CD1c-positive myeloid dendritic cell (primary cell): ENCODE data around the gene ZDHHC9.
A peak's percentile ranks its signal among the peaks of the same experiment; 100 is the strongest.

ENCODE experiments used
- DNase-seq: peaks from one replicate; pipeline ENCODE4 v3.0.0-alpha.2; 2016; ENCODE audit errors: extremely low spot score

The ZDHHC9 gene

DNA sequence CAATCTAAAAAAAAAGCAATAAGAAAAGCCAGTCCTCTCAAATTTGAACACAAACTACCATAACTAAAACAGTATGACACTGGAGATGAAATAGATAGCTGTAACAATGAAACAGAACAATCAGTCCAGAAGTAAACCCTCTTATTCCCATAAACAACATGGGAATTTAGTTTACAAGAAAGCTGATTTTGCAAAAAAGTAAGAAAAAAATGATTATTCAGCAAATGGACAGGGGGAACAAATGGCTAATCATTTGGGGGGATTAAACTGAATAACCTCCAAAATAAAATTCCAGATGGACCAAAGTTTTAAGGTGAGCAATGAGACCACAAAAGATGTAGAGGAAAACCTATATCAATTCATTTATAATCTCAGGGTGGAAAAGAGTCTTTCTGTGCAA lies 80.0 kb downstream of the ZDHHC9 start:
- no peak for DNase-seq

DNA sequence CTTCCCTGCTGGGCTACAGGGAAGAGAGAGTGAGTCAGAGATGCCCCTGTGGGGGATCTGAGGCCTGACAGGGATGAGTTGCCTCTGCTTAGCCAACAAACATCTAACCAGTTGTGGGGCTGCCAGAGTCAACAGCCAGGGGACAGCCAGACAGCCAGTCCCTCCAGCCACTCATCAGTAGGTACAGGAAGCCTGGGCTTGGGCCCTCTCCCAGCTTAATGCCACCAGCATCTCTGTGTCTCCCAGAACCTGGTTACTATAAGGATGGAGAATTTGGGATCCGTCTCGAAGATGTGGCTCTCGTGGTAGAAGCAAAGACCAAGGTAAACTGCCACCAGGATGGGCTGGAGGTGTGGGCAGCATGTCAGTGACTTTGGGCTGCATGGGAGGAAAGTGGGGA lies 81.2 kb downstream of the ZDHHC9 start:
- DNase-seq = no peak

DNA sequence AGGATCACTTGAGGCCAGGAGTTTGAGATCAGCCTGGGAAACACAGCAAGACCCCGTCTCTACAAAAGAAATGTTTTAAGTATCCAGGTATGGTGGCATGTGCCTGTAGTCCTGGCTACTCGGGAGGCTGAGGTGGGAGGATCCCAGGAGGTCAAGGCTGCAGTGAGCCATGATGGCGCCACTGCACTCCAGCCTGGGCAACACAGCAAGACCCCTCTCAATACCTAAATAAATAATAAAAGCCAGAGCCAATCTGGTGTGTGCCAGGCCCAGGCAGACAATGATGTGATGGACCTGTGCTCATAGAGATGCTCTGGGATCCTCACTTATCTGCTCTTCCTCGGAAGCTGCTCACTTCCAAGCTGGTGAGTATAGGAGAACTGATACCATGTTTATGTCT lies 82.1 kb downstream of the ZDHHC9 start:
- no peak for DNase-seq

DNA sequence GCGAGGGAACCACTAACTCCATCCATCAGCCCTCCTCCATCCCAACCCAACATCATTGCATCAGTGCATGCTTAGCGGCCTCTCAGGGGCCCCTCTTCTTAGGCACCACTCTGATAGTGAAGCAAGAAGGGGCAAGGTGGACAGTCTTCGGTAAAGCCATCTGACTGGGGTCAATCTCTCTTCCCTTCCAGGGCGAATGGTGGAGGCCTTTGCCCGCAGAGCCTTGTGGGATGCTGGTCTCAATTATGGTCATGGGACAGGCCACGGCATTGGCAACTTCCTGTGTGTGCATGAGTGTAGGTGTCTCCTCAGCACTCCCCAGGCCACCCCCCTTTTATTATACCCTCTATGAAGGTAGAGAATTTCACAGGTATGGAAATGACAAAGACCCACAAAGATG lies 82.7 kb downstream of the ZDHHC9 start:
- DNase-seq = no peak

DNA sequence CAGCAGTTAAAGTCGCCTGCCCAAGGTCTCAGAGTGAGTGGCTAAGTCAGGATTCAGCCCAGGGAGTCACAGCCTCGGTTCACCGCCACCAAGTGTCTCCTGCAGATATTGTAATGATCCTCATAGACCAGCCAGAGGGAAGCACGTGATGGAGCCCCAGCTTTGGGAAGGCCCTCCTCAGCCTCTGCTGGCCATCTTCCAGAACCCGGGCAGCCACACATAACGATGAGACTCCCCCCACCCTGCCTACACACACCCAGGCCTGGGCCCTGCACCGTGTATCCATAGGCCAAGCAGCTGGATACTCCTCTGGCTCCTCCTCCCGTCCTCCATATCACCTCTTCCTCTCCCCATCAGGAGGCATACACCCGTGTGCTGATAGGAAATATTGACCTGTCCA lies 83.5 kb downstream of the ZDHHC9 start:
- no peak for DNase-seq

DNA sequence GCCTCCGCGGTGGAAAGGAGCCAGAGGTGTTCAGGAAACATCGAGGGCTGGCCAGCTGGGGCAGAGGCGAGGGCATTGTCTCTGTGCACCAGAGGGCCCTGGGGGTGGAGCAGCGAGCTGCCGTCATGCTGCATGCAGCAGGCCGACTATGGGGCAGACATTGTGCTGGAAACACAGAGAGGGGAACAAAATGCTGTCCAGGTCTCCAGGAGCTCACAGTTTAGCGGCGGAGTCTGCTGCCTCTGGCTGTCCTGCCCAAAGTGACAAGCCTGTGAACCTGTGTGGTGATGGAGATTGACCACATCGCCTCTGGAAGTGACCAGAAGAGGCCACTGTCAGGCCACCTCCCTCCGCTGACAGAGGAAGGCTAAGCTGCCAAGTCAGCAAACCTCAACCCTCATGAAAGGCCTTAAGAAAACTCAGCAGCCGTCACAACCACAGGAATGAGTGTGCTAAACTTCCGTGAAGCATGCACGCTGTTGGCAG lies 84.1 kb downstream of the ZDHHC9 start:
- peak; percentile 77 for DNase-seq

DNA sequence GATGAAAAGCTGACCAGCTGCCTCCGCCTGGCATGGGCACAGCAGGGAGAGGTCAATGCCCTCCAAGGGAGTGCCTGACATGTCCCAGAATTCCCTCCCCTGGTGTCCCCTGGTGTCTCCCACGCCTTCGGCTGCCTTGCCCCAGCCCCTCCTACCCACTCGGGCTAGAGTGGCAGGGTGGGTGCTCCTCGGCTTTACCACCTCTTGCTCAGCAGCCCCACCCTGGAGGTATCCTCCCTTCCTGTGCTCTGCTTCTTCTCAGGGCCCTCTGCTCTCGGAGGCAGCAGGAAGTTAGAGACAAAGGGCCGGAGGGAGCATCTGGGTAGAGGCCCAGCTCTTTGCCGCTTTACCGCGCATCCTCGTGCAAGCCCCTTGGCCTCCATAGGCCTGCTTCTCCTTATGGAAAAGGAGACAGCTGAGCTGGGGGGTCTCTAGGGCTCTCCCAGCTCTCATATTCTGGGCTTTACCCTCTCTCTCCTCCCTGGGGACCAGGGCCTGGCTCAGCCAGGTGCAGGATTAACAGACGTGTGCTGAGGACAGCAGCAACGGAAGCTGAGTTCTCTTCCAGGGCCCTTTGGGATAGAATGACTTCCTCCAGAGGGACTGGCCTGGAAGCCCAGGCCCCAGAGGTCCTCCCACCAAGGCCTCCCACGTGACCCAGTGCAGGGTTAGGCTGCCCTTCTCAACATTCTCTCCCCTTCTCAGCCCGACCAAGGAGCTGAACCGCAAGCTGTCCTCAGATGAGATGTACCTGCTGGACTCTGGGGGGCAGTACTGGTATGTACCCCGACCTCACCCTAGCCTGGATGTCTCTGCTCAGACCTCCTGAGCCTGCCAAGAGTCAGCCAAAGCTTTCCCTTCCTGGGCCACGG lies 87.7 kb downstream of the ZDHHC9 start:
- DNase-seq = no peak

DNA sequence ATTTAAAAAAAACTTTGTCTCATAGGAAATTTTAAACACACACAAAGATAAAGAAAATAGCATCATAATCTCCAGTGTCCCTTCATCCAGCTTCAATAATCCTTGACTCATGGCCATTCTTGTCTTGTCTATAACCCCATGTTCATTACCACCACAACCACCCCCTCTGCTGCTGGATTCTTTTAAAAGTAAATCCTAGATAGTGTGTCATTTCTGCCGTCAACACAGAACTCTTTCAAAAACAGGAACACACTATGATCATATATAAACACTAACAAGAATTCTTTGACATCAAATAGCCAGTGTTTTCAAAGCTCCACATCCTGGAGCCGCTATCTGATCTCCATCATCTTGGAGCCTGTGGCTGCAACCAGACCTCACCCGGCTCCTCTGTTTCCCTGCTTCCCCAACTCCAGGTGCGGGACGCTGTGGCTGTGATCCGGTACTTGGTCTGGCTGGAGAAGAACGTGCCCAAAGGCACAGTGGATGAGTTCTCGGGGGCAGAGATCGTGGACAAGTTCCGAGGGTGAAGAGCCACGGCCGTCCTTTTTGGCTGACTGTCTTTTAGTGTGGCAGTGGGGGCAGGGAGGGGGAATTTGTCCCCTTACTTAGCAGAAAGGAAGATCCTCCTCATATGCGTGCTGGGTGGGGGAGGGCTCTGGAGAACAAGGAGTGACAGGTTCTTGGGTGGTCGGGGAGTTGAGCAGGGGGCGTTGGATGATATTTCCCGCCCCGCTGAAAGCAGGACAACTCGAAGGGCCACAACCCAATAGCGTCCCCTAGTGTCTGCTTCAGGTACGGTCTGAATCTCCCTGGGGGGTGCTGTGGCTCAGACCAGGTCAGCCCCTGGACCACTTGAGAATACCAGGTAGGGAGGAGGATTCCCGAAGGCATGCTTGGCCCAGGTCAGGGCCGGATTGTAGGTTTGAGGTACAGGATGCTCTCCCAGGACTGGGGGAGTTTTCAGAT lies 89.3 kb downstream of the ZDHHC9 start:
- peak; percentile 42 for DNase-seq
